ENCODE results near the gene SLC1A3. TPM values are rescaled to one million over a fixed set of nuclear protein-coding genes. Genes with fewer than 3 reads are reported as not detected.
"Not testable (repeated sequence)": the region's sequence is repeated elsewhere in the genome, so short reads cannot be mapped to it uniquely, and the experiment has no call there.

SLC1A3 gene
- total and polyA plus RNA-seq, 2 donors from 2014 or later, result 1.1 to 27.8 TPM

- Histone ChIP-seq H3K27me3 (ENCODE audit: control insufficient read depth, insufficient read depth, low read length) (no peaks in the 10 kb centered on the region), H3K9me3 (ENCODE audit: control insufficient read depth in 2 of 3, insufficient read depth in 1 of 3, low read length in 3 of 3) (no peaks in the 10 kb centered on the region), H3K9ac (ENCODE audit: low read length in 3 of 3) (no peak overlapping the region), H3K36me3 (ENCODE audit: control insufficient read depth in 2 of 3, insufficient read depth in 3 of 3, low read length in 3 of 3) (no peaks in the 10 kb centered on the region), H3K4me1 (ENCODE audit: control insufficient read depth in 2 of 3, insufficient read depth in 2 of 3, low read depth in 1 of 3, low read length in 3 of 3) (no peaks in the 10 kb centered on the region), H3K27ac (ENCODE audit: low read depth in 2 of 2, low read length in 2 of 2) (no peak overlapping the region), H3K4me3 (ENCODE audit: low read length in 3 of 3) (no peak overlapping the region)
- intact Hi-C loops (cut with DNase I), result no loop called here
- no peak for DNase-seq
- FAIRE-seq, result no peak
- no peak for TF ChIP-seq CTCF (IDR thresholded peaks at IDR 0.05; ENCODE audit: borderline replicate concordance, extremely low read depth, insufficient read depth)
Measured at GRCh38 chr5:36643162-36643561, 36.8 kb downstream of the SLC1A3 start.

- FAIRE-seq; H3K4me1 ChIP-seq (ENCODE audit: control insufficient read depth in 2 of 3, insufficient read depth in 2 of 3, low read depth in 1 of 3, low read length in 3 of 3); DNase-seq; H3K4me3 ChIP-seq (ENCODE audit: low read length in 3 of 3); H3K9ac ChIP-seq (ENCODE audit: low read length in 3 of 3); H3K27ac ChIP-seq (ENCODE audit: low read depth in 2 of 2, low read length in 2 of 2); H3K36me3 ChIP-seq (ENCODE audit: control insufficient read depth in 2 of 3, insufficient read depth in 3 of 3, low read length in 3 of 3); H3K27me3 ChIP-seq (ENCODE audit: control insufficient read depth, insufficient read depth, low read length); intact Hi-C loops (cut with DNase I); H3K9me3 ChIP-seq (ENCODE audit: control insufficient read depth in 2 of 3, insufficient read depth in 1 of 3, low read length in 3 of 3): not testable (repeated sequence)
Measured at GRCh38 chr5:36643841-36644240, 37.4 kb downstream of the SLC1A3 start.

- H3K9ac ChIP-seq (ENCODE audit: low read length in 3 of 3), result no peak overlapping the region
- no peaks in the 10 kb centered on the region for H3K27me3 ChIP-seq (ENCODE audit: control insufficient read depth, insufficient read depth, low read length)
- H3K36me3 ChIP-seq (ENCODE audit: control insufficient read depth in 2 of 3, insufficient read depth in 3 of 3, low read length in 3 of 3), result no peaks in the 10 kb centered on the region
- no peak overlapping the region for H3K4me3 ChIP-seq (ENCODE audit: low read length in 3 of 3)
- FAIRE-seq (no peak), DNase-seq (no peak)
- H3K4me1 ChIP-seq (ENCODE audit: control insufficient read depth in 2 of 3, insufficient read depth in 2 of 3, low read depth in 1 of 3, low read length in 3 of 3), result no peaks in the 10 kb centered on the region
- no peak for TF ChIP-seq CTCF (IDR thresholded peaks at IDR 0.05; ENCODE audit: borderline replicate concordance, extremely low read depth, insufficient read depth)
- intact Hi-C loops (cut with DNase I), result no loop called here
- no peak overlapping the region for H3K27ac ChIP-seq (ENCODE audit: low read depth in 2 of 2, low read length in 2 of 2)
- H3K9me3 ChIP-seq (ENCODE audit: control insufficient read depth in 2 of 3, insufficient read depth in 1 of 3, low read length in 3 of 3), result no peaks in the 10 kb centered on the region
Measured at GRCh38 chr5:36644727-36645126, 38.3 kb downstream of the SLC1A3 start.

- no peak for TF ChIP-seq CTCF (IDR thresholded peaks at IDR 0.05; ENCODE audit: borderline replicate concordance, extremely low read depth, insufficient read depth)
- H3K9me3 ChIP-seq (ENCODE audit: control insufficient read depth in 2 of 3, insufficient read depth in 1 of 3, low read length in 3 of 3), result no peaks in the 10 kb centered on the region
- H3K4me3 ChIP-seq (ENCODE audit: low read length in 3 of 3), result no peak overlapping the region
- no peak overlapping the region for H3K9ac ChIP-seq (ENCODE audit: low read length in 3 of 3)
- no peaks in the 10 kb centered on the region for H3K36me3 ChIP-seq (ENCODE audit: control insufficient read depth in 2 of 3, insufficient read depth in 3 of 3, low read length in 3 of 3)
- H3K27ac ChIP-seq (ENCODE audit: low read depth in 2 of 2, low read length in 2 of 2), result no peak overlapping the region
- DNase-seq (no peak), FAIRE-seq (no peak)
- H3K27me3 ChIP-seq (ENCODE audit: control insufficient read depth, insufficient read depth, low read length), result no peaks in the 10 kb centered on the region
- intact Hi-C loops (cut with DNase I), result no loop called here
- H3K4me1 ChIP-seq (ENCODE audit: control insufficient read depth in 2 of 3, insufficient read depth in 2 of 3, low read depth in 1 of 3, low read length in 3 of 3), result no peaks in the 10 kb centered on the region
Measured at GRCh38 chr5:36646100-36646499, 39.7 kb downstream of the SLC1A3 start.
